NCI-H82 (cell line): ENCODE measurements around the gene NUDT16.
A peak's percentile ranks its signal among the peaks of the same experiment; 100 is the strongest.

Source experiments
- DNase-seq: peaks from one replicate; lab custom pipeline; 2025; lab: John Stamatoyannopoulos, UW

Gene NUDT16

GRCh38 chr3:131386429-131387165 lies 5.0 kb downstream of the NUDT16 start:
- no peak for DNase-seq

- no peak for DNase-seq
Observed at GRCh38 chr3:131387796-131388489, 6.4 kb downstream of the NUDT16 start.

GRCh38 chr3:131388490-131388799 lies 6.9 kb downstream of the NUDT16 start:
- no peak for DNase-seq

- DNase-seq: peak; percentile 56
Observed at GRCh38 chr3:131390331-131390730, 8.8 kb downstream of the NUDT16 start.

GRCh38 chr3:131393051-131393450 lies 11.5 kb downstream of the NUDT16 start:
- DNase-seq: no peak

- DNase-seq: peak; percentile 96
Observed at GRCh38 chr3:131393868-131394267, 12.3 kb downstream of the NUDT16 start.

GRCh38 chr3:131394400-131394799 lies 12.8 kb downstream of the NUDT16 start:
- no peak for DNase-seq

- no peak for DNase-seq
Observed at GRCh38 chr3:131396170-131396569, 14.6 kb downstream of the NUDT16 start.

- DNase-seq: no peak
Observed at GRCh38 chr3:131397889-131398288, 16.3 kb downstream of the NUDT16 start.

- DNase-seq: no peak
Observed at GRCh38 chr3:131401978-131402377, 20.4 kb downstream of the NUDT16 start.

GRCh38 chr3:131402391-131403039 lies 20.9 kb downstream of the NUDT16 start:
- no peak for DNase-seq

- no peak for DNase-seq
Observed at GRCh38 chr3:131403216-131403895, 21.8 kb downstream of the NUDT16 start.

GRCh38 chr3:131405411-131405810 lies 23.8 kb downstream of the NUDT16 start:
- no peak for DNase-seq

GRCh38 chr3:131406274-131406673 lies 24.7 kb downstream of the NUDT16 start:
- DNase-seq: no peak

GRCh38 chr3:131417751-131418150 lies 36.2 kb downstream of the NUDT16 start:
- DNase-seq: no peak

GRCh38 chr3:131421301-131421700 lies 39.7 kb downstream of the NUDT16 start:
- DNase-seq: no peak

- DNase-seq: no peak
Observed at GRCh38 chr3:131421957-131422498, 40.5 kb downstream of the NUDT16 start.

- no peak for DNase-seq
Observed at GRCh38 chr3:131427226-131427625, 45.7 kb downstream of the NUDT16 start.

GRCh38 chr3:131431754-131432153 lies 50.2 kb downstream of the NUDT16 start:
- no peak for DNase-seq

- DNase-seq: no peak
Observed at GRCh38 chr3:131432441-131432840, 50.9 kb downstream of the NUDT16 start.

GRCh38 chr3:131435000-131435399 lies 53.4 kb downstream of the NUDT16 start:
- DNase-seq: no peak
